Liver (tissue), 9 donors: ENCODE measurements around the gene MAGEA3. TPM values are rescaled to one million over a fixed set of nuclear protein-coding genes. Genes with fewer than 3 reads are reported as not detected.
"Not testable (repeated sequence)": the region's sequence is repeated elsewhere in the genome, so short reads cannot be mapped to it uniquely, and the experiment has no call there.

Source experiments
- DNase-seq: peaks from one replicate; pipeline ENCODE4 v3.0.0-alpha.2; 2017; ENCODE audit warnings: low spot score
- H3K27ac ChIP-seq, 2 donors: one replicate each; pipeline ENCODE4 v1.7.0; 2013; ENCODE audit warnings: inconsistent platforms in 2 of 2, low read length in 2 of 2, control low read depth in 1 of 2, low read depth in 1 of 2, mild to moderate bottlenecking in 1 of 2
- H3K27me3 ChIP-seq, 4 donors: one replicate each; pipeline versions ENCODE4 v1.6.1 to v1.7.0; 2013; ENCODE audit warnings: low read length in 3 of 4, inconsistent platforms in 1 of 4, mild to moderate bottlenecking in 1 of 4, moderate library complexity in 1 of 4; ENCODE audit not compliant: control insufficient read depth in 4 of 4, insufficient read depth in 4 of 4
- H3K36me3 ChIP-seq, 4 donors: one replicate each; pipeline versions ENCODE4 v1.6.1 to v1.7.0; 2013; ENCODE audit warnings: low read length in 3 of 4, mild to moderate bottlenecking in 3 of 4, low read depth in 1 of 4, moderate library complexity in 1 of 4; ENCODE audit not compliant: control insufficient read depth in 4 of 4, insufficient read depth in 3 of 4
- H3K4me1 ChIP-seq, 4 donors: one replicate each; pipeline versions ENCODE4 v1.6.1 to v1.7.0; 2013; ENCODE audit warnings: low read length in 3 of 4, mild to moderate bottlenecking in 3 of 4, moderate library complexity in 1 of 4; ENCODE audit not compliant: control insufficient read depth in 4 of 4, insufficient read depth in 4 of 4
- H3K4me3 ChIP-seq, 3 donors: one replicate each; pipeline versions ENCODE4 v1.6.1 to v1.7.0; 2013; ENCODE audit warnings: low read length in 3 of 3, control low read depth in 1 of 3, low read depth in 1 of 3, mild to moderate bottlenecking in 1 of 3
- H3K9ac ChIP-seq, 2 donors: one replicate each; pipeline ENCODE4 v1.7.0; 2013; ENCODE audit warnings: low read length in 2 of 2, mild to moderate bottlenecking in 2 of 2, moderate library complexity in 2 of 2, control low read depth in 1 of 2, low read depth in 1 of 2
- H3K9me3 ChIP-seq, 4 donors: one replicate each; pipeline versions ENCODE4 v1.6.1 to v1.7.0; 2013; ENCODE audit warnings: low read length in 3 of 4; ENCODE audit not compliant: control insufficient read depth in 4 of 4
- FOXA2 ChIP-seq: IDR thresholded peaks from 2 replicates; pipeline ENCODE4 v1.6.1; 2016; ENCODE audit warnings: antibody characterized with exemption
- HNF4A ChIP-seq, 2 donors: conservative IDR thresholded peaks; 2 replicates each; pipeline ENCODE4 v1.6.1; 2016; ENCODE audit warnings: antibody characterized with exemption in 2 of 2, mild to moderate bottlenecking in 2 of 2
- MAX ChIP-seq: IDR thresholded peaks from 2 replicates; pipeline ENCODE4 v1.6.1; 2016; ENCODE audit warnings: antibody characterized with exemption
- TAF1 ChIP-seq: conservative IDR thresholded peaks from 2 replicates; pipeline ENCODE4 v1.6.1; 2016; ENCODE audit warnings: antibody characterized with exemption, mild to moderate bottlenecking
- YY1 ChIP-seq: IDR thresholded peaks from 2 replicates; pipeline ENCODE4 v1.6.1; 2016; ENCODE audit warnings: antibody characterized with exemption, mild to moderate bottlenecking
- WGBS: extraction: QIAGEN DNeasy Blood & Tissue Kit; methylation state at CpG from one replicate; pipeline ENCODE4 v1.1.7; 2013; 5-methylcytosine and 5-hydroxymethylcytosine counted together
- polyA plus RNA-seq, 2 donors: library from polyadenylated mRNA; stranded (reverse) in 1 of 2; unstranded in 1 of 2; fragments of 200-250 nt in 1 of 2; fragments of >200 nt in 1 of 2; fragmentation: Nextera tagmentation in 1 of 2; extraction: Ambion mirVana in 1 of 2; gene quantifications; one replicate each; pipeline versions ENCODE4 v1.2.1 to v1.2.3, GENCODE V29; 2013 to 2015
- total RNA-seq, 2 donors: library from RNA; depleted of rRNA; stranded (reverse); fragments of >200 nt; gene quantifications; one replicate each; pipeline ENCODE4 v1.2.3, GENCODE V29; 2014
- TF ChIP-seq, protein P1 (sequence below): IDR thresholded peaks from 2 replicates; pipeline ENCODE4 v1.6.1; 2016; ENCODE audit warnings: antibody characterized with exemption
- donor health status: healthy.
- donor health status: healthy.
- donor health status: healthy.
- donor health status: healthy.
- donor health status: healthy.

Gene MAGEA3
- total and polyA plus RNA-seq, 4 donors, result not detected

- H3K4me3 ChIP-seq, DNase-seq, H3K9ac ChIP-seq, H3K27ac ChIP-seq, H3K36me3 ChIP-seq, H3K27me3 ChIP-seq, H3K9me3 ChIP-seq, H3K4me1 ChIP-seq: not testable (repeated sequence)
- no CpG with 5 or more reads among the region's 2 CpGs for WGBS
Observed at GRCh38 chrX:152709173-152709572, 10.6 kb downstream of the MAGEA3 start, which contains the start of gene CSAG2. CSAG2 (minus strand) TSS chrX:152709273; CDS start chrX:152709112, 161 bp downstream.

- H3K9ac ChIP-seq, H3K4me3 ChIP-seq, H3K36me3 ChIP-seq, H3K27ac ChIP-seq, H3K4me1 ChIP-seq, DNase-seq, H3K9me3 ChIP-seq, H3K27me3 ChIP-seq: not testable (repeated sequence)
- no CpG with 5 or more reads among the region's 5 CpGs for WGBS
Observed at GRCh38 chrX:152713195-152713594, 14.6 kb downstream of the MAGEA3 start.

GRCh38 chrX:152713815-152714787, 15.5 kb downstream of the MAGEA3 start, which contains the start of gene MAGEA2B:
MAGEA2B (plus strand) TSS chrX:152714628; CDS start chrX:152717107, 2,479 bp downstream.
- not testable (repeated sequence) for H3K4me1 ChIP-seq, H3K36me3 ChIP-seq, H3K9me3 ChIP-seq, H3K4me3 ChIP-seq, DNase-seq, H3K27ac ChIP-seq, H3K27me3 ChIP-seq, H3K9ac ChIP-seq
- no CpG with 5 or more reads among the region's 35 CpGs for WGBS

DNA sequence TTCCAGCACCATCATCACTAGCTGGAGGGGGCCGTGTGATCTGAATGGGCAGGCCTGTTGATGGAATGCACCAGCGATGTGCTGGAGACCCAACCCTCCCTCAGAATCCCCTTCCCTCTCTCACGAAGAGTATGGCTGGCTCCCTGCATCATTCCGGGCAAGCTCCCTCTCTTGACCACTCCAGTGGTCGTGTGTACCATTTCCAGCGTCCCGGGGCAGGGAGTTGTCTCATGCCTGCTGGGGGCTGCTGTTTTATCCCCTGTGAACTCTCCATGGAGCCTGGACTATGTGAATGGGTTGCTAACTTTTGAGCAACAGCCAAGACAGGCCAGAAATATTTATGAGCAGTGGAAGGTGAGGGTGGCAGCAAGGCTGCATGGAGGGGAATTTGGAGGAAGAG, 26.8 kb downstream of the MAGEA3 start:
- Histone ChIP-seq H3K4me1 (no peaks in the 10 kb centered on the region), H3K9me3 (no peaks in the 10 kb centered on the region), H3K36me3 (no peaks in the 10 kb centered on the region), H3K9ac (no peak overlapping the region), H3K4me3 (no peak overlapping the region), H3K27me3 (peaks cover 0 to 2% (median 0%) of the 10 kb centered on the region in 4 donors), H3K27ac (no peak overlapping the region)
- 77% methylated on average over 7 of the region's 7 CpGs for WGBS
- DNase-seq, result no peak
- TF ChIP-seq YY1 (no peak), TAF1 (no peak), FOXA2 (no peak), HNF4A (conservative IDR thresholded peaks at IDR 0.05) (no peak), MAX (no peak)
- TF ChIP-seq, protein P1, sequence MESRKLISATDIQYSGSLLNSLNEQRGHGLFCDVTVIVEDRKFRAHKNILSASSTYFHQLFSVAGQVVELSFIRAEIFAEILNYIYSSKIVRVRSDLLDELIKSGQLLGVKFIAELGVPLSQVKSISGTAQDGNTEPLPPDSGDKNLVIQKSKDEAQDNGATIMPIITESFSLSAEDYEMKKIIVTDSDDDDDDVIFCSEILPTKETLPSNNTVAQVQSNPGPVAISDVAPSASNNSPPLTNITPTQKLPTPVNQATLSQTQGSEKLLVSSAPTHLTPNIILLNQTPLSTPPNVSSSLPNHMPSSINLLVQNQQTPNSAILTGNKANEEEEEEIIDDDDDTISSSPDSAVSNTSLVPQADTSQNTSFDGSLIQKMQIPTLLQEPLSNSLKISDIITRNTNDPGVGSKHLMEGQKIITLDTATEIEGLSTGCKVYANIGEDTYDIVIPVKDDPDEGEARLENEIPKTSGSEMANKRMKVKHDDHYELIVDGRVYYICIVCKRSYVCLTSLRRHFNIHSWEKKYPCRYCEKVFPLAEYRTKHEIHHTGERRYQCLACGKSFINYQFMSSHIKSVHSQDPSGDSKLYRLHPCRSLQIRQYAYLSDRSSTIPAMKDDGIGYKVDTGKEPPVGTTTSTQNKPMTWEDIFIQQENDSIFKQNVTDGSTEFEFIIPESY, result no peak
